ENCODE data around the gene CIZ1. TPM values are rescaled to one million over a fixed set of nuclear protein-coding genes. Genes with fewer than 3 reads are reported as not detected.

Gene CIZ1
- total and polyA plus RNA-seq, 7 experiments from 2014 or later: 11.2 to 163 (median 137) TPM

GRCh38 chr9:128190013-128190412 is 1.4 kb downstream of the CIZ1 start:
- Histone ChIP-seq H3K27me3 (ENCODE audit: control insufficient read depth in 2 of 2, insufficient read depth in 2 of 2, low read length in 2 of 2) (no peaks in the 10 kb centered on the region), H3K4me3 (ENCODE audit: low read length) (peak overlapping the region; percentile 76), H3K9me3 (ENCODE audit: control insufficient read depth in 2 of 3, low read length in 3 of 3) (no peaks in the 10 kb centered on the region), H3K36me3 (ENCODE audit: control insufficient read depth in 2 of 3, insufficient read depth in 3 of 3, low read length in 3 of 3) (peaks cover 0 to 43% (median 0%) of the 10 kb centered on the region in 3 experiments), H3K4me1 (ENCODE audit: control insufficient read depth in 2 of 2, insufficient read depth in 2 of 2, low read length in 2 of 2) (peaks cover 12 to 16% of the 10 kb centered on the region in 2 donors), H3K27ac (ENCODE audit: low read depth, low read length) (no peak overlapping the region)
- H3K4me1 Mint-ChIP-seq: peaks cover 13 to 39% (median 33%) of the 10 kb centered on the region in 7 donors
- peaks cover 0 to 2% (median 0%) of the 10 kb centered on the region in 11 donors for H3K9me3 Mint-ChIP-seq
- DNase-seq: no peak
- no peak for ATAC-seq
- intact Hi-C loops (cut with micrococcal nuclease): loop anchor here (2.0 to 5.0 kb wide), 4 partner anchors 15 to 132 kb away; partner anchors contain the start of genes COQ4 (in 2 of the 2), TRUB2 (in 2 of the 2), GOLGA2 (in 1 of the 2) and SWI5 (in 1 of the 2)
- H3K27ac Mint-ChIP-seq: peak overlapping the region in 8 of 9 donors; percentile 3 to 91 (median 68)
- H3K27me3 Mint-ChIP-seq: peaks cover 0 to 10% (median 0%) of the 10 kb centered on the region in 5 donors
- H3K4me3 Mint-ChIP-seq: peak overlapping the region; percentile 78 to 99 (median 94)
- CTCF ChIA-PET: interaction anchor here (0.6 to 1.2 kb wide), 2 partner anchors 9 to 18 kb away, joined by 3 to 4 read pairs; no protein-coding TSS in a partner anchor
- H3K36me3 Mint-ChIP-seq: peaks cover 0 to 20% (median 18%) of the 10 kb centered on the region in 5 donors
- POLR2A ChIA-PET: interaction anchor here (0.5 to 2.1 kb wide), 7 partner anchors 9 to 739 kb away, joined by 3 to 9 read pairs (median 5); partner anchors contain the start of genes BBLN, GOLGA2, LRSAM1 and RPL12

- ChIA-PET POLR2A (interaction anchor here (0.6 to 1.1 kb wide), 2 partner anchors 13 to 63 kb away, joined by 3 to 6 read pairs; no protein-coding TSS in a partner anchor), CTCF (no interaction called here)
- peaks cover 0 to 23% (median 22%) of the 10 kb centered on the region in 5 donors for H3K36me3 Mint-ChIP-seq
- ATAC-seq: no peak
- Histone ChIP-seq H3K27me3 (ENCODE audit: control insufficient read depth in 2 of 2, insufficient read depth in 2 of 2, low read length in 2 of 2) (no peaks in the 10 kb centered on the region), H3K4me3 (ENCODE audit: low read length) (no peak overlapping the region), H3K9me3 (ENCODE audit: control insufficient read depth in 2 of 3, low read length in 3 of 3) (no peaks in the 10 kb centered on the region), H3K36me3 (ENCODE audit: control insufficient read depth in 2 of 3, insufficient read depth in 3 of 3, low read length in 3 of 3) (peaks cover 0 to 57% (median 3%) of the 10 kb centered on the region in 3 experiments), H3K27ac (ENCODE audit: low read depth, low read length) (no peak overlapping the region), H3K4me1 (ENCODE audit: control insufficient read depth in 2 of 2, insufficient read depth in 2 of 2, low read length in 2 of 2) (peaks cover 12 to 16% of the 10 kb centered on the region in 2 donors)
- intact Hi-C loops (cut with micrococcal nuclease): no loop called here
- H3K27me3 Mint-ChIP-seq: peaks cover 0 to 8% (median 0%) of the 10 kb centered on the region in 5 donors
- no peak for DNase-seq
- peak overlapping the region in 1 of 9 donors; percentile 5 for H3K27ac Mint-ChIP-seq
- peaks cover 13 to 38% (median 32%) of the 10 kb centered on the region in 7 donors for H3K4me1 Mint-ChIP-seq
- H3K4me3 Mint-ChIP-seq: peak overlapping the region in 2 of 10 donors; percentile 38 to 48
- peaks cover 0 to 2% (median 0%) of the 10 kb centered on the region in 11 donors for H3K9me3 Mint-ChIP-seq
These were observed 3.2 kb downstream of the CIZ1 start for GRCh38 chr9:128188209-128188608.

- no peak overlapping the region for H3K27ac ChIP-seq (ENCODE audit: low read depth, low read length)
- ATAC-seq: no peak
- no peaks in the 10 kb centered on the region for H3K27me3 ChIP-seq (ENCODE audit: control insufficient read depth in 2 of 2, insufficient read depth in 2 of 2, low read length in 2 of 2)
- H3K4me1 ChIP-seq (ENCODE audit: control insufficient read depth in 2 of 2, insufficient read depth in 2 of 2, low read length in 2 of 2): peaks cover 12 to 16% of the 10 kb centered on the region in 2 donors
- no peak for DNase-seq
- no peaks in the 10 kb centered on the region for H3K9me3 ChIP-seq (ENCODE audit: control insufficient read depth in 2 of 3, low read length in 3 of 3)
- H3K27me3 Mint-ChIP-seq: peaks cover 0 to 4% (median 0%) of the 10 kb centered on the region in 5 donors
- H3K4me3 ChIP-seq (ENCODE audit: low read length): no peak overlapping the region
- intact Hi-C loops (cut with micrococcal nuclease): no loop called here
- H3K9me3 Mint-ChIP-seq: peaks cover 0 to 2% (median 0%) of the 10 kb centered on the region in 11 donors
- peaks cover 0 to 65% (median 5%) of the 10 kb centered on the region in 3 experiments for H3K36me3 ChIP-seq (ENCODE audit: control insufficient read depth in 2 of 3, insufficient read depth in 3 of 3, low read length in 3 of 3)
- POLR2A ChIA-PET: interaction anchor here (1.0 to 1.5 kb wide), 2 partner anchors 14 to 15 kb away, joined by 3 to 6 read pairs; no protein-coding TSS in a partner anchor
- CTCF ChIA-PET: no interaction called here
- peaks cover 13 to 32% (median 30%) of the 10 kb centered on the region in 7 donors for H3K4me1 Mint-ChIP-seq
- H3K4me3 Mint-ChIP-seq: peak overlapping the region in 1 of 10 donors; percentile 14
- H3K27ac Mint-ChIP-seq: no peak overlapping the region
- peaks cover 0 to 27% (median 22%) of the 10 kb centered on the region in 5 donors for H3K36me3 Mint-ChIP-seq
These were observed 4.0 kb downstream of the CIZ1 start for GRCh38 chr9:128187361-128187760.

- peaks cover 12% of the 10 kb centered on the region in 2 donors for H3K4me1 ChIP-seq (ENCODE audit: control insufficient read depth in 2 of 2, insufficient read depth in 2 of 2, low read length in 2 of 2)
- H3K27me3 ChIP-seq (ENCODE audit: control insufficient read depth in 2 of 2, insufficient read depth in 2 of 2, low read length in 2 of 2): no peaks in the 10 kb centered on the region
- intact Hi-C loops (cut with micrococcal nuclease): no loop called here
- Mint-ChIP-seq H3K36me3 (peaks cover 0 to 32% (median 26%) of the 10 kb centered on the region in 5 donors), H3K27me3 (no peaks in the 10 kb centered on the region), H3K4me3 (no peak overlapping the region), H3K27ac (peak overlapping the region in 1 of 9 donors; percentile 75), H3K9me3 (peaks cover 0 to 2% (median 0%) of the 10 kb centered on the region in 11 donors), H3K4me1 (peaks cover 13 to 32% (median 25%) of the 10 kb centered on the region in 7 donors)
- POLR2A ChIA-PET: interaction anchor here (0.6 to 1.5 kb wide), 4 partner anchors 13 to 81 kb away, joined by 3 to 6 read pairs (median 4); no protein-coding TSS in a partner anchor
- no peak overlapping the region for H3K27ac ChIP-seq (ENCODE audit: low read depth, low read length)
- CTCF ChIA-PET: interaction anchor here (0.8 kb wide), 1 partner anchor 13 kb away, joined by 3 read pairs; no protein-coding TSS in a partner anchor
- ATAC-seq (no peak), DNase-seq (no peak)
- peaks cover 0 to 68% (median 5%) of the 10 kb centered on the region in 3 experiments for H3K36me3 ChIP-seq (ENCODE audit: control insufficient read depth in 2 of 3, insufficient read depth in 3 of 3, low read length in 3 of 3)
- no peaks in the 10 kb centered on the region for H3K9me3 ChIP-seq (ENCODE audit: control insufficient read depth in 2 of 3, low read length in 3 of 3)
- H3K4me3 ChIP-seq (ENCODE audit: low read length): no peak overlapping the region
These were observed 5.1 kb downstream of the CIZ1 start for GRCh38 chr9:128185979-128186965.

- POLR2A ChIA-PET: interaction anchor here (0.9 kb wide), 1 partner anchor 13 kb away, joined by 3 read pairs; no protein-coding TSS in a partner anchor
- Mint-ChIP-seq H3K4me1 (peaks cover 5 to 13% (median 8%) of the 10 kb centered on the region in 7 donors), H3K4me3 (no peak overlapping the region), H3K36me3 (peaks cover 5 to 46% (median 30%) of the 10 kb centered on the region in 5 donors), H3K27me3 (no peaks in the 10 kb centered on the region), H3K9me3 (peaks cover 0 to 2% (median 0%) of the 10 kb centered on the region in 11 donors), H3K27ac (no peak overlapping the region)
- H3K4me3 ChIP-seq (ENCODE audit: low read length): no peak overlapping the region
- H3K4me1 ChIP-seq (ENCODE audit: control insufficient read depth in 2 of 2, insufficient read depth in 2 of 2, low read length in 2 of 2): no peaks in the 10 kb centered on the region
- CTCF ChIA-PET: no interaction called here
- H3K36me3 ChIP-seq (ENCODE audit: control insufficient read depth in 2 of 3, insufficient read depth in 3 of 3, low read length in 3 of 3): peaks cover 11 to 76% (median 13%) of the 10 kb centered on the region in 3 experiments
- ATAC-seq: no peak
- no peak overlapping the region for H3K27ac ChIP-seq (ENCODE audit: low read depth, low read length)
- H3K27me3 ChIP-seq (ENCODE audit: control insufficient read depth in 2 of 2, insufficient read depth in 2 of 2, low read length in 2 of 2): no peaks in the 10 kb centered on the region
- H3K9me3 ChIP-seq (ENCODE audit: control insufficient read depth in 2 of 3, low read length in 3 of 3): peaks cover 0 to 5% (median 0%) of the 10 kb centered on the region in 3 experiments
- intact Hi-C loops (cut with micrococcal nuclease): no loop called here
- DNase-seq: no peak
These were observed 8.3 kb downstream of the CIZ1 start for GRCh38 chr9:128182893-128183588.

Measured in naive thymus-derived CD4-positive, alpha-beta T cell (primary cell).